HG03139 (cell line): ENCODE results near the gene DSTN.

Experiments used
- ATAC-seq: cut with Tn5 transposase; IDR thresholded peaks from one replicate; pipeline ENCODE4 v1.9.1; 2021; ENCODE audit not compliant: unreplicated experiment

Gene DSTN

GRCh38 chr20:17622851-17623508 lies 53.1 kb downstream of the DSTN start:
- no peak for ATAC-seq

DNA sequence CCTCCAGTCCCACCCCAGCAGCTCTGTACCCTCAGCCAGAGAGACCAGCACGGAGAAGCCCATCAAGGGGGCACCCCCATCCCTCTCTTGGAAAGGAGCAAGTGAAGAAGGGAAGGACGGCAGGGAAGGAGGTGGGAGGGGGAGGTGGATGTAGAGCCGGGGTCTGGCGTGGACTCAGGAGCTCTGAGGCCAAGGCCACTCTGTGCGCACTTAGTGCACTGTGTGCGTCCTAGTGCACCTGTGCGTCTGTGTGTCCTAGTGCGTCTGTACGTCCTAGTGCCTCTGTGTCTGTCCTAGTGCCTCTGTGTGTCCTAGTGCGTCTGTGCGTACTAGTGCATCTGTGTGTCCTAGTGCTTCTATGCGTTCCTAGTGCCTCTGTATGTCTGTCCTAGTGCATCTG lies 54.2 kb downstream of the DSTN start:
- ATAC-seq = no peak

GRCh38 chr20:17624551-17625245 lies 54.8 kb downstream of the DSTN start:
- no peak for ATAC-seq

GRCh38 chr20:17625246-17626051 lies 55.6 kb downstream of the DSTN start:
- no peak for ATAC-seq

GRCh38 chr20:17626217-17627007 lies 56.5 kb downstream of the DSTN start:
- no peak for ATAC-seq

- ATAC-seq = no peak
Observed at GRCh38 chr20:17627101-17627955, 57.5 kb downstream of the DSTN start.

- no peak for ATAC-seq
Observed at GRCh38 chr20:17628101-17628841, 58.4 kb downstream of the DSTN start.

GRCh38 chr20:17629025-17629424 lies 59.1 kb downstream of the DSTN start:
- no peak for ATAC-seq

DNA sequence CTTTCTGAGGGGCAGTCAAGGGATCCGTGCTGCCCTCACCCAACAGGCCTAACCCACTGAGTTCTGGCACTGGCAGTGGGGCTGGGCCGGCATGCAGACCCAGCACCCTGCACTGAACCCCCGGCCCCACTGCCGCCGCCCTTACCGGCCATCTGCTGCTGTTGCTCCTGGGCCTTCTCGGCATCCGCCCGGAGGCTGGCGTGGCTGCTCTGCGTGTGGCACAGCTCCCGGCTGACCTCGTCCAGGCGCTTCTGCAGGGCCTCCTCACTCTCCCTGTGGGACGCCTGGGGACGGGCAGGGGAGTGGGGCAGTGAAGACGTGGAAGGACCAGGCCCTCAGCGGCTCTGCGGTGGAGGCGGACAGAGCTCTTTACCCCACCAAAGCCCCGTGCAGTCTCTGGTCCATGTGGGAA lies 59.8 kb downstream of the DSTN start:
- no peak for ATAC-seq

- ATAC-seq = no peak
Observed at GRCh38 chr20:17630151-17630805, 60.4 kb downstream of the DSTN start.

DNA sequence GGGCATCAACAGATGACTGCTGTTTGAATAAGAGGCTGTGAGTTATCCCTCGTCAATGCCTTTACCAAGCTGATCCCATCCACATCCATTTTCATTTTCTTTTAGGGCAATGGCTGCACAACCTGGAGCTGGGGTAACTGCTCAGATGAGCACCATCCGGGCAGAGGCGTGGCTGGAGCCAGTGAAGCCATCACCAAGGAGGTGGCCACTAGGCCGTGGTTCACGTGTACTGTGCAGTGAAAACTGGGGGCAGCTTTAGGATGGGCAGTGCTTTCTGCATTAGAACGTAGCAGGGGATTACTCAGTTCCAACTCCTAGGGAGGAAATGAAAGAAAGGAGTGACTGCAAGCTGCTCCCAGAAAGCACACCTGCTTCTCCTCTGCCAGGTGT lies 60.9 kb downstream of the DSTN start:
- no peak for ATAC-seq

- no peak for ATAC-seq
Observed at GRCh38 chr20:17631576-17632319, 61.9 kb downstream of the DSTN start.

GRCh38 chr20:17633221-17633849 lies 63.5 kb downstream of the DSTN start:
- no peak for ATAC-seq

- no peak for ATAC-seq
Observed at GRCh38 chr20:17633850-17634500, 64.1 kb downstream of the DSTN start.

- ATAC-seq = no peak
Observed at GRCh38 chr20:17634661-17635331, 64.9 kb downstream of the DSTN start.

- no peak for ATAC-seq
Observed at GRCh38 chr20:17635332-17636244, 65.7 kb downstream of the DSTN start.
